Karpas-422 (cell line): Measurements from ENCODE around the gene FGF19. TPM values are rescaled to one million over a fixed set of nuclear protein-coding genes. Genes with fewer than 3 reads are reported as not detected.

Experiments
- DNase-seq: peaks from one replicate; pipeline ENCODE4 v3.0.0-alpha.2; 2015
- H2AFZ ChIP-seq: fragments of 200-600 bp; sonication (generic); 2 replicates; pipeline ENCODE4 v1.6.1; 2014; ENCODE audit warnings: antibody characterized with exemption, low read length, mixed read lengths
- H3K27ac ChIP-seq: fragments of 200-600 bp; sonication (generic); 2 replicates; pipeline ENCODE4 v1.5.1; 2014; ENCODE audit warnings: mild to moderate bottlenecking, low read length, moderate library complexity
- H3K27me3 ChIP-seq: fragments of 200-600 bp; sonication (generic); 2 replicates; pipeline ENCODE4 v1.6.1; 2014; ENCODE audit warnings: low read length, mixed read lengths
- H3K36me3 ChIP-seq: fragments of 200-600 bp; sonication (generic); 2 replicates; pipeline ENCODE4 v1.6.1; 2014; ENCODE audit warnings: low read length, mixed read lengths; ENCODE audit not compliant: insufficient read depth
- H3K4me1 ChIP-seq: fragments of 200-600 bp; sonication (generic); 2 replicates; pipeline ENCODE4 v1.6.1; 2014; ENCODE audit warnings: mild to moderate bottlenecking, low read length, mixed read lengths
- H3K4me2 ChIP-seq: fragments of 200-600 bp; sonication (generic); 2 replicates; pipeline ENCODE4 v1.6.1; 2014; ENCODE audit warnings: low read length, low read depth, mild to moderate bottlenecking; ENCODE audit not compliant: poor library complexity, severe bottlenecking
- H3K4me3 ChIP-seq: fragments of 200-600 bp; sonication (generic); 2 replicates; pipeline ENCODE4 v1.5.1; 2014; ENCODE audit warnings: mild to moderate bottlenecking, antibody characterized with exemption, low read length, mixed read lengths
- H3K79me2 ChIP-seq: fragments of 200-600 bp; sonication (generic); 2 replicates; pipeline ENCODE4 v1.6.1; 2014; ENCODE audit warnings: mild to moderate bottlenecking, low read length, mixed read lengths
- H3K9ac ChIP-seq: fragments of 200-600 bp; sonication (generic); 2 replicates; pipeline ENCODE4 v1.6.0; 2014; ENCODE audit warnings: low read length
- H3K9me2 ChIP-seq: fragments of 200-600 bp; sonication (generic), shearing (Covaris generic); replicated peaks from 2 replicates; pipeline ENCODE4 v1.6.0; 2014; ENCODE audit warnings: mild to moderate bottlenecking, low read length, moderate library complexity; ENCODE audit not compliant: insufficient read depth
- H3K9me3 ChIP-seq: fragments of 300-700, 200-600 bp; sonication (generic); 2 replicates; pipeline ENCODE4 v1.6.1; 2014; ENCODE audit warnings: low read length, mixed read lengths
- H4K20me1 ChIP-seq: fragments of 200-600 bp; sonication (generic); 2 replicates; pipeline ENCODE4 v1.6.1; 2014; ENCODE audit warnings: mild to moderate bottlenecking, antibody characterized with exemption, low read length, low read depth; ENCODE audit not compliant: insufficient read depth
- total RNA-seq: library from RNA; depleted of rRNA; stranded (reverse); fragments of >200 nt; shearing (Covaris generic); gene quantifications from 2 replicates; pipeline ENCODE4 v1.2.3, GENCODE V29; 2014; ENCODE audit warnings: low replicate concordance

Gene FGF19
- total RNA-seq, 1 experiment from 2014 or later: not detected

GRCh38 chr11:69715446-69715845 is 11.6 kb upstream of the FGF19 start:
- H3K79me2 ChIP-seq: no peaks in the 10 kb centered on the region
- no peaks in the 10 kb centered on the region for H3K36me3 ChIP-seq
- no peak overlapping the region for H2AFZ ChIP-seq
- H3K4me3 ChIP-seq: no peak overlapping the region
- peaks cover 6% of the 10 kb centered on the region for H3K4me1 ChIP-seq
- no peak overlapping the region for H3K9ac ChIP-seq
- H3K4me2 ChIP-seq: no peak overlapping the region
- H3K27ac ChIP-seq: no peak overlapping the region
- no peaks in the 10 kb centered on the region for H3K9me3 ChIP-seq
- H3K9me2 ChIP-seq: no peaks in the 10 kb centered on the region
- H4K20me1 ChIP-seq: no peaks in the 10 kb centered on the region
- DNase-seq: no peak
- H3K27me3 ChIP-seq: no peaks in the 10 kb centered on the region

DNA sequence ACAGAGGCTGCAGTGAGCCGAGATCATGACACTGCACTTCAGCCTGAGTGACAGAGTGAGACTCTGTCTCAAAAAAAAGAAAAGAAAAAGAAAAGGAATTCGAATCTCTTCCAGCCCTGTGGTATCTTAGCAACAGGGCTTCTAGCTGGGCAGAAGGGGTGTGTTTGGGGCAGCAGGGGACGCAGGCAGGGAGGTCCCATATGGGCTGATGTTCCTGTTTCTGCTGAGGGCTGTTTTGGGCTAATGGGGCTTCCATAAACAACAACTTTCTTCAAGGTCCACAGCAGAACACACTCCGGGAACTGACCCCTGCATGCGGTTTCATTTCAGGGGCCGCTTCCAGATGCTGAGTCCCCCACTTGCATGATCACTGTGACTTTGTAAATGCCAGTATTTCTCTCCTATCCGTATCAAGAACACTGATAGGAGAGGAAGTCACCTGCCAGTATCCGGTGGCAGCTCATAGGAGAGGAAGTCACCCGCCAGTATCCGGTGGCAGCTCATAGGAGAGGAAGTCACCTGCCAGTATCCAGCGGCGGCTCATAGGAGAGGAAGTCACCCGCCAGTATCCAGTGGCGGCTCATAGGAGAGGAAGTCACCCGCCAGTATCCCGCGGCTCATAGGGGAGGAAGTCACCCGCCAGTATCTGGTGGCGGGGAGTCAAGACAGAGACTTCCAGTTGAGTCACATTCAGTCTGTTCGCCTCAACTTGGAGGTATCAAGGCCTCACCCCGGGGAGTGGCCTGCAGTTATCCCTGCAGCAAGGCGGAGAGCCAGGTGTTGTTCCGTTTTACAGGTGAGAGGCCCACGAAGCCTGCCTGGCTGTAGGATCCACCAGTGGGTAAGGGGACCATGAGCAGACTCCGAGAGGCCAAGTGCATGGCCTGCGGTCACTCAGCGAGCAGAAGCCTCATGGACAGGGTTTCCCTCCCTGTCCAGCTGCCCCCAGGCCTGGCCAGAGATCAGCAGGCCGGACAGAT is 8.3 kb upstream of the FGF19 start:
- no peaks in the 10 kb centered on the region for H3K36me3 ChIP-seq
- H3K4me3 ChIP-seq: no peak overlapping the region
- no peak for DNase-seq
- no peak overlapping the region for H3K4me2 ChIP-seq
- H3K79me2 ChIP-seq: no peaks in the 10 kb centered on the region
- no peak overlapping the region for H3K27ac ChIP-seq
- no peak overlapping the region for H2AFZ ChIP-seq
- no peaks in the 10 kb centered on the region for H3K4me1 ChIP-seq
- no peaks in the 10 kb centered on the region for H3K9me2 ChIP-seq
- H3K9ac ChIP-seq: no peak overlapping the region
- no peaks in the 10 kb centered on the region for H3K9me3 ChIP-seq
- H3K27me3 ChIP-seq: no peaks in the 10 kb centered on the region
- H4K20me1 ChIP-seq: no peaks in the 10 kb centered on the region

GRCh38 chr11:69708736-69709401 is 5.0 kb upstream of the FGF19 start:
- H3K4me3 ChIP-seq: no peak overlapping the region
- no peaks in the 10 kb centered on the region for H3K9me2 ChIP-seq
- no peak for DNase-seq
- no peak overlapping the region for H3K9ac ChIP-seq
- H3K27ac ChIP-seq: no peak overlapping the region
- H3K4me1 ChIP-seq: peaks cover 2% of the 10 kb centered on the region; the same call in 1 of the 2 replicates
- H3K36me3 ChIP-seq: no peaks in the 10 kb centered on the region
- H3K4me2 ChIP-seq: no peak overlapping the region
- H3K9me3 ChIP-seq: no peaks in the 10 kb centered on the region
- H3K79me2 ChIP-seq: no peaks in the 10 kb centered on the region
- no peaks in the 10 kb centered on the region for H4K20me1 ChIP-seq
- no peak overlapping the region for H2AFZ ChIP-seq
- H3K27me3 ChIP-seq: no peaks in the 10 kb centered on the region

- peak; percentile 47 for DNase-seq
- H2AFZ ChIP-seq: no peak overlapping the region
- H3K9me2 ChIP-seq: no peaks in the 10 kb centered on the region
- H3K36me3 ChIP-seq: no peaks in the 10 kb centered on the region
- H3K4me2 ChIP-seq: peak overlapping the region; percentile 58
- no peak overlapping the region for H3K27ac ChIP-seq
- no peaks in the 10 kb centered on the region for H3K27me3 ChIP-seq
- H4K20me1 ChIP-seq: no peaks in the 10 kb centered on the region
- H3K9me3 ChIP-seq: no peaks in the 10 kb centered on the region
- peak overlapping the region; percentile 37; the same call in 1 of the 2 replicates for H3K4me3 ChIP-seq
- H3K9ac ChIP-seq: peak overlapping the region; percentile 36
- no peaks in the 10 kb centered on the region for H3K79me2 ChIP-seq
- H3K4me1 ChIP-seq: peaks cover 2% of the 10 kb centered on the region; the same call in 1 of the 2 replicates
Measured at GRCh38 chr11:69707176-69707575, 3.4 kb upstream of the FGF19 start.

- Histone ChIP-seq H4K20me1 (no peaks in the 10 kb centered on the region), H3K27me3 (no peaks in the 10 kb centered on the region), H3K9ac (no peak overlapping the region), H3K79me2 (no peaks in the 10 kb centered on the region), H2AFZ (no peak overlapping the region), H3K4me1 (peaks cover 2% of the 10 kb centered on the region; the same call in 1 of the 2 replicates), H3K4me3 (no peak overlapping the region), H3K9me2 (no peaks in the 10 kb centered on the region), H3K4me2 (no peak overlapping the region), H3K27ac (no peak overlapping the region), H3K9me3 (no peaks in the 10 kb centered on the region), H3K36me3 (no peaks in the 10 kb centered on the region)
- no peak for DNase-seq
Measured at GRCh38 chr11:69705901-69706787, 2.3 kb upstream of the FGF19 start.

GRCh38 chr11:69705351-69705811 is 1.6 kb upstream of the FGF19 start:
- no peaks in the 10 kb centered on the region for H3K9me2 ChIP-seq
- DNase-seq: no peak
- no peaks in the 10 kb centered on the region for H3K27me3 ChIP-seq
- H3K79me2 ChIP-seq: no peaks in the 10 kb centered on the region
- H3K27ac ChIP-seq: no peak overlapping the region
- H3K4me2 ChIP-seq: no peak overlapping the region
- no peak overlapping the region for H2AFZ ChIP-seq
- no peaks in the 10 kb centered on the region for H4K20me1 ChIP-seq
- H3K9ac ChIP-seq: no peak overlapping the region
- H3K4me1 ChIP-seq: peaks cover 2% of the 10 kb centered on the region; the same call in 1 of the 2 replicates
- H3K9me3 ChIP-seq: no peaks in the 10 kb centered on the region
- no peaks in the 10 kb centered on the region for H3K36me3 ChIP-seq
- no peak overlapping the region for H3K4me3 ChIP-seq

- Histone ChIP-seq H3K9me2 (no peaks in the 10 kb centered on the region), H3K27ac (no peak overlapping the region), H3K9ac (no peak overlapping the region), H3K27me3 (no peaks in the 10 kb centered on the region), H3K4me2 (no peak overlapping the region), H3K4me3 (no peak overlapping the region), H3K36me3 (no peaks in the 10 kb centered on the region), H3K79me2 (no peaks in the 10 kb centered on the region), H3K9me3 (no peaks in the 10 kb centered on the region), H4K20me1 (no peaks in the 10 kb centered on the region), H2AFZ (no peak overlapping the region), H3K4me1 (peaks cover 2% of the 10 kb centered on the region; the same call in 1 of the 2 replicates)
- no peak for DNase-seq
Measured at GRCh38 chr11:69704508-69705253, 859 bp upstream of the FGF19 start.
